Spinal cord (tissue), 10 donors: ENCODE data around the gene ECPAS. TPM values are rescaled to one million over a fixed set of nuclear protein-coding genes. Genes with fewer than 3 reads are reported as not detected.
"Not testable (repeated sequence)": the region's sequence is repeated elsewhere in the genome, so short reads cannot be mapped to it uniquely, and the experiment has no call there.

Experiments
- DNase-seq, 6 donors: peaks; one replicate each; pipeline versions ENCODE4 v3.0.0 to v3.0.0-alpha.2; 2013 to 2015; ENCODE audit warnings: low spot score in 6 of 6, low read depth in 4 of 6
- H3K27ac ChIP-seq: one replicate; pipeline ENCODE4 v1.5.1; 2013; ENCODE audit warnings: low read depth, low read length, control low read depth
- H3K27me3 ChIP-seq: one replicate; pipeline ENCODE4 v1.6.1; 2013; ENCODE audit warnings: low read length; ENCODE audit not compliant: control insufficient read depth, insufficient read depth
- H3K36me3 ChIP-seq: one replicate; pipeline ENCODE4 v1.6.1; 2013; ENCODE audit warnings: low read length; ENCODE audit not compliant: control insufficient read depth, insufficient read depth
- H3K4me1 ChIP-seq: one replicate; pipeline ENCODE4 v1.6.1; 2013; ENCODE audit warnings: low read length; ENCODE audit not compliant: control insufficient read depth, insufficient read depth
- H3K4me3 ChIP-seq: one replicate; pipeline ENCODE4 v1.5.1; 2013; ENCODE audit warnings: low read depth, low read length, control low read depth
- H3K9me3 ChIP-seq: one replicate; pipeline ENCODE4 v1.6.1; 2013; ENCODE audit warnings: low read length; ENCODE audit not compliant: control insufficient read depth, insufficient read depth
- WGBS: methylation state at CpG from one replicate; pipeline ENCODE4 v1.1.5; 2013; ENCODE audit warnings: missing lambda C conversion rate; ENCODE audit not compliant: insufficient coverage; 5-methylcytosine and 5-hydroxymethylcytosine counted together
- polyA plus RNA-seq, 2 donors: library from polyadenylated mRNA; unstranded; fragments of 120-200 nt; gene quantifications; one replicate each; pipeline ENCODE4 v1.2.1, GENCODE V29; 2013; ENCODE audit not compliant: insufficient read length in 2 of 2
- total RNA-seq, 2 donors: library from RNA; depleted of rRNA in 1 of 2; stranded (reverse); fragments of 120-200 nt in 1 of 2; fragments of >200 nt in 1 of 2; gene quantifications; one replicate each; pipeline versions ENCODE4 v1.2.3 to v1.2.4, GENCODE V29; 2013 to 2014
- donor health status: healthy.

ECPAS gene
- total and polyA plus RNA-seq, 4 donors = 64.4 to 120 (median 74.0) TPM

GRCh38 chr9:111366978-111367377 lies 117.2 kb downstream of the ECPAS start:
- WGBS = no CpG with 5 or more reads among the region's 1 CpG
- Histone ChIP-seq H3K36me3 (peaks cover 36% of the 10 kb centered on the region), H3K27ac (no peak overlapping the region), H3K4me3 (no peak overlapping the region), H3K9me3 (no peaks in the 10 kb centered on the region), H3K4me1 (no peaks in the 10 kb centered on the region), H3K27me3 (no peaks in the 10 kb centered on the region)
- no peak for DNase-seq

GRCh38 chr9:111362526-111362925 lies 121.7 kb downstream of the ECPAS start:
- Histone ChIP-seq H3K27ac (no peak overlapping the region), H3K4me3 (no peak overlapping the region), H3K9me3 (no peaks in the 10 kb centered on the region), H3K36me3 (peaks cover 14% of the 10 kb centered on the region), H3K27me3 (no peaks in the 10 kb centered on the region), H3K4me1 (no peaks in the 10 kb centered on the region)
- WGBS = no CpG with 5 or more reads among the region's 5 CpGs
- no peak for DNase-seq

- no peaks in the 10 kb centered on the region for H3K9me3 ChIP-seq
- no peaks in the 10 kb centered on the region for H3K27me3 ChIP-seq
- H3K4me3 ChIP-seq = no peak overlapping the region
- no CpG with 5 or more reads among the region's 2 CpGs for WGBS
- H3K36me3 ChIP-seq = peaks cover 11% of the 10 kb centered on the region
- DNase-seq = no peak
- no peak overlapping the region for H3K27ac ChIP-seq
- peaks cover 3% of the 10 kb centered on the region for H3K4me1 ChIP-seq
Measured at GRCh38 chr9:111360881-111361280, 123.3 kb downstream of the ECPAS start.

- Histone ChIP-seq H3K4me1 (peaks cover 3% of the 10 kb centered on the region), H3K27me3 (no peaks in the 10 kb centered on the region), H3K4me3 (no peak overlapping the region), H3K36me3 (no peaks in the 10 kb centered on the region), H3K27ac (peak overlapping the region; percentile 25), H3K9me3 (no peaks in the 10 kb centered on the region)
- DNase-seq = peak in 3 of 6 donors; percentile 1 to 30 (median 6)
- no CpG with 5 or more reads among the region's 11 CpGs for WGBS
Measured at GRCh38 chr9:111356481-111357244, 127.5 kb downstream of the ECPAS start.

- H3K27me3 ChIP-seq = no peaks in the 10 kb centered on the region
- no peak for DNase-seq
- WGBS = no CpG with 5 or more reads among the region's 2 CpGs
- no peaks in the 10 kb centered on the region for H3K36me3 ChIP-seq
- H3K4me3 ChIP-seq = no peak overlapping the region
- H3K9me3 ChIP-seq = no peaks in the 10 kb centered on the region
- H3K4me1 ChIP-seq = peaks cover 3% of the 10 kb centered on the region
- no peak overlapping the region for H3K27ac ChIP-seq
Measured at GRCh38 chr9:111352545-111352944, 131.6 kb downstream of the ECPAS start.

GRCh38 chr9:111350556-111350955 lies 133.6 kb downstream of the ECPAS start:
- no peaks in the 10 kb centered on the region for H3K27me3 ChIP-seq
- no peak for DNase-seq
- no peak overlapping the region for H3K27ac ChIP-seq
- no peaks in the 10 kb centered on the region for H3K4me1 ChIP-seq
- no peaks in the 10 kb centered on the region for H3K36me3 ChIP-seq
- H3K9me3 ChIP-seq = no peaks in the 10 kb centered on the region
- no peak overlapping the region for H3K4me3 ChIP-seq

GRCh38 chr9:111349766-111350165 lies 134.4 kb downstream of the ECPAS start:
- no peak overlapping the region for H3K27ac ChIP-seq
- no peaks in the 10 kb centered on the region for H3K27me3 ChIP-seq
- no peaks in the 10 kb centered on the region for H3K4me1 ChIP-seq
- H3K9me3 ChIP-seq = no peaks in the 10 kb centered on the region
- no CpG with 5 or more reads among the region's 5 CpGs for WGBS
- H3K36me3 ChIP-seq = no peaks in the 10 kb centered on the region
- no peak for DNase-seq
- H3K4me3 ChIP-seq = no peak overlapping the region

GRCh38 chr9:111348821-111349271 lies 135.3 kb downstream of the ECPAS start:
- no peaks in the 10 kb centered on the region for H3K9me3 ChIP-seq
- H3K36me3 ChIP-seq = no peaks in the 10 kb centered on the region
- H3K27me3 ChIP-seq = no peaks in the 10 kb centered on the region
- no peak overlapping the region for H3K27ac ChIP-seq
- H3K4me1 ChIP-seq = no peaks in the 10 kb centered on the region
- WGBS = 83% methylated on average over 4 of the region's 4 CpGs
- H3K4me3 ChIP-seq = no peak overlapping the region
- DNase-seq = no peak

GRCh38 chr9:111334318-111334863 lies 149.8 kb downstream of the ECPAS start:
- not testable (repeated sequence) for H3K36me3 ChIP-seq, H3K9me3 ChIP-seq, DNase-seq, H3K27ac ChIP-seq, H3K27me3 ChIP-seq, H3K4me1 ChIP-seq, H3K4me3 ChIP-seq
- WGBS = 100% methylated on average over 2 of the region's 5 CpGs

GRCh38 chr9:111330124-111330523 lies 154.1 kb downstream of the ECPAS start, which contains the start of gene OR2K2:
Gene OR2K2, minus strand, starts transcription at chr9:111330224. Its CDS starts 1,791 bp downstream, at chr9:111328433.
- H3K27ac ChIP-seq = no peak within 1 kb of the TSS
- H3K4me1 ChIP-seq = no peaks in the 10 kb centered on the region
- H3K36me3 ChIP-seq = no peaks in the 10 kb centered on the region
- H3K9me3 ChIP-seq = no peaks in the 10 kb centered on the region
- no peaks in the 10 kb centered on the region for H3K27me3 ChIP-seq
- no peak within 1 kb of the TSS for H3K4me3 ChIP-seq
- no CpG with 5 or more reads among the region's 4 CpGs for WGBS
- DNase-seq = no peak
